ENCODE data around the gene STARD3. TPM values are rescaled to one million over a fixed set of nuclear protein-coding genes. Genes with fewer than 3 reads are reported as not detected.

The STARD3 gene
- total RNA-seq, 6 donors from 2014 or later, result 27.5 to 315 (median 84.1) TPM

GRCh38 chr17:39598630-39599003 lies 38.3 kb upstream of the STARD3 start:
- H3K4me3 ChIP-seq, result no peak overlapping the region
- H3K27me3 ChIP-seq, result peaks cover 3 to 83% (median 48%) of the 10 kb centered on the region in 4 donors
- no peak for ATAC-seq (ENCODE audit: low FRiP score in 2 of 2)
- no peaks in the 10 kb centered on the region for H3K36me3 ChIP-seq
- DNase-seq, result peak in 1 of 2 donors; percentile 79
- H3K9me3 ChIP-seq, result no peaks in the 10 kb centered on the region
- TF ChIP-seq EP300 (IDR thresholded peaks at IDR 0.05) (no peak), POLR2A (IDR thresholded peaks at IDR 0.05) (no peak), POLR2AphosphoS5 (IDR thresholded peaks at IDR 0.05) (no peak)
- TF ChIP-seq, protein P1, sequence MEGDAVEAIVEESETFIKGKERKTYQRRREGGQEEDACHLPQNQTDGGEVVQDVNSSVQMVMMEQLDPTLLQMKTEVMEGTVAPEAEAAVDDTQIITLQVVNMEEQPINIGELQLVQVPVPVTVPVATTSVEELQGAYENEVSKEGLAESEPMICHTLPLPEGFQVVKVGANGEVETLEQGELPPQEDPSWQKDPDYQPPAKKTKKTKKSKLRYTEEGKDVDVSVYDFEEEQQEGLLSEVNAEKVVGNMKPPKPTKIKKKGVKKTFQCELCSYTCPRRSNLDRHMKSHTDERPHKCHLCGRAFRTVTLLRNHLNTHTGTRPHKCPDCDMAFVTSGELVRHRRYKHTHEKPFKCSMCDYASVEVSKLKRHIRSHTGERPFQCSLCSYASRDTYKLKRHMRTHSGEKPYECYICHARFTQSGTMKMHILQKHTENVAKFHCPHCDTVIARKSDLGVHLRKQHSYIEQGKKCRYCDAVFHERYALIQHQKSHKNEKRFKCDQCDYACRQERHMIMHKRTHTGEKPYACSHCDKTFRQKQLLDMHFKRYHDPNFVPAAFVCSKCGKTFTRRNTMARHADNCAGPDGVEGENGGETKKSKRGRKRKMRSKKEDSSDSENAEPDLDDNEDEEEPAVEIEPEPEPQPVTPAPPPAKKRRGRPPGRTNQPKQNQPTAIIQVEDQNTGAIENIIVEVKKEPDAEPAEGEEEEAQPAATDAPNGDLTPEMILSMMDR (IDR thresholded peaks at IDR 0.05), result no peak
- WGBS, 2 donors, result 4 to 8% methylated on average over 17 of the region's 17 CpGs
- H3K27ac ChIP-seq, result no peak overlapping the region
- H3K4me1 ChIP-seq, result peaks cover 5 to 25% (median 15%) of the 10 kb centered on the region in 4 donors

- DNase-seq (peak in 1 of 2 donors; percentile 79), ATAC-seq (ENCODE audit: low FRiP score in 2 of 2) (no peak)
- TF ChIP-seq POLR2A (IDR thresholded peaks at IDR 0.05), result no peak
- TF ChIP-seq POLR2AphosphoS5 (IDR thresholded peaks at IDR 0.05), result no peak
- TF ChIP-seq, protein P1 (IDR thresholded peaks at IDR 0.05), result no peak
- TF ChIP-seq EP300 (IDR thresholded peaks at IDR 0.05), result no peak
- peaks cover 3 to 88% (median 53%) of the 10 kb centered on the region in 4 donors for H3K27me3 ChIP-seq
- H3K27ac ChIP-seq, result no peak overlapping the region
- 3 to 5% methylated on average over 13 to 35 of the region's 36 CpGs for WGBS, 2 donors
- no peaks in the 10 kb centered on the region for H3K9me3 ChIP-seq
- no peaks in the 10 kb centered on the region for H3K36me3 ChIP-seq
- no peak overlapping the region for H3K4me3 ChIP-seq
- H3K4me1 ChIP-seq, result peaks cover 9 to 30% (median 15%) of the 10 kb centered on the region in 4 donors
These were observed 37.8 kb upstream of the STARD3 start for GRCh38 chr17:39599004-39599664.

DNA sequence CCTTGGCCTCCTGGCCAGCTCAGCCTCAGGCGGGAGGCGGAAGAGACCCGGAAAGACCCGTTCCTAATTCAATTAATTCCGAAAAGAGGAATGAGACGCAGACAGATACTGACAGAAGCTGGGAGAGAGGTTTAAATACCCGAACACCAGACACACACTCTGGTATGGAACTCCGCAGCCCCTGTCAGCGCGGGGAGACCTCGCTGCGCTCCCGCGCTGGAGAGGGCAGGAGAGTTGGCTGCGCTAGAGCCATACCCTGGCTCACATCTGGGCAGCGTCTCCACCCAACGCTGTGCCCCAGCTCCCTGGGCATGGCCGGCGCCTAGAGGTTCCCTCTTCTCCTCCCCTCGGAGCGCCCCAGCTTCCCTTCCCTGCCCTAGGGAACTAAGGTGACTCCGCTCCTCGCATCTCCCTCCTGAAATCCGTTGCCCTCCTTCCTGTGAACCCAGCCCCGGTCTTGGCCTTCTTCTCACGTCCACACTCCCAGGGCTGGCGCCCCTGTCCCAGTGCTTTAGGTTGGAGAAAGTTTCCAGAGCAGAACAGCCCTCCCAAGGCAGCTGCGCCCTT lies 37.2 kb upstream of the STARD3 start:
- no peak overlapping the region for H3K4me3 ChIP-seq
- no peaks in the 10 kb centered on the region for H3K9me3 ChIP-seq
- 5 to 13% methylated on average over 10 to 27 of the region's 28 CpGs for WGBS, 2 donors
- DNase-seq (peak in 1 of 2 donors; percentile 61), ATAC-seq (ENCODE audit: low FRiP score in 2 of 2) (no peak)
- TF ChIP-seq EP300 (IDR thresholded peaks at IDR 0.05) (no peak), POLR2AphosphoS5 (IDR thresholded peaks at IDR 0.05) (no peak), POLR2A (IDR thresholded peaks at IDR 0.05) (no peak)
- TF ChIP-seq, protein P1 (IDR thresholded peaks at IDR 0.05), result no peak
- H3K36me3 ChIP-seq, result no peaks in the 10 kb centered on the region
- H3K27ac ChIP-seq, result no peak overlapping the region
- peaks cover 3 to 93% (median 57%) of the 10 kb centered on the region in 4 donors for H3K27me3 ChIP-seq
- peaks cover 13 to 34% (median 16%) of the 10 kb centered on the region in 4 donors for H3K4me1 ChIP-seq

DNA sequence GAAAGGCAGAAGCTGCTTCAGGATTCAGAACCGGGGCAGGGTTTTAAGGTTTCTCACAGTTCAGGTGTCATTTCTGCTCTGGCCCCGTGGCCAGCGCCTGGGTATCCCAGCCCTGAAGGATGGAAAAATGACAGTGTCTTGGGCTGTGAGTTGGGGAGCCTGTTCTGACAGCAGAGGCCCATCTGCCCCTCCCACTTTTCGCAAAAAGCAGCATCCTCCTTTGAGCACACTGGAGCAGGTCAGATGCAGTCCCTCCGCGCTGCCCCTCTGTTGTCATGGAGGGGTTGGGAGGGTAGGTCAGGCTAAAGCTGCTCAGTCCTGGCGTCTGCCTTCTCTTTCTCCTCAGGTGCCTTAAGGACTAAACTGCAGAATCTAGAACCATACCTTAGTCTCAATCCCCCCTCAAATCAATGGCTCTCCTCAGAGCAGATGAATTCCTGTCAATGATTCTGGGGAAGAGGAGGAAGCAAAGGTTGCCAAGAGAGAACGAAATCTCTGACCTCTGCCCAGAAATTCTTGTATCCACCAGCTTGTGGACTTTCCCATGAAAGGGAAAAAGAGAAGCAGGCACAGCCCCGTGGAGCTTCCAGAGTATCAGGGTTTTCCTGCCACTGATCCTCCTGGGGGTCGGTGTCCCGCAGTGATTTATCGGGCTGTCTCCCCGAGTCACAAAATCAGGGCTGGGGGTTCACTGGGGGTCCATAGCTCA lies 36.5 kb upstream of the STARD3 start:
- Histone ChIP-seq H3K36me3 (no peaks in the 10 kb centered on the region), H3K27ac (no peak overlapping the region), H3K27me3 (peaks cover 3 to 99% (median 59%) of the 10 kb centered on the region in 4 donors), H3K4me1 (peaks cover 20 to 41% (median 23%) of the 10 kb centered on the region in 4 donors), H3K9me3 (no peaks in the 10 kb centered on the region), H3K4me3 (no peak overlapping the region)
- WGBS, 2 donors, result 6 to 9% methylated on average over 8 to 13 of the region's 13 CpGs
- no peak for DNase-seq
- TF ChIP-seq EP300 (IDR thresholded peaks at IDR 0.05) (no peak), POLR2AphosphoS5 (IDR thresholded peaks at IDR 0.05) (no peak), POLR2A (IDR thresholded peaks at IDR 0.05) (no peak)
- TF ChIP-seq, protein P1 (IDR thresholded peaks at IDR 0.05), result no peak
- no peak for ATAC-seq (ENCODE audit: low FRiP score in 2 of 2)

All from upper lobe of left lung (tissue), 6 donors.